Stomach (tissue), 4 donors: ENCODE measurements around the gene TMEM52.

ENCODE experiments used
- EP300 ChIP-seq: sonication (generic); formaldehyde crosslinking; IDR thresholded peaks from one replicate; pipeline ENCODE4 v1.6.1; 2017; ENCODE audit warnings: antibody characterized with exemption
- POLR2A ChIP-seq, 4 donors: fragments of 450-650 bp; IDR thresholded peaks; one replicate each; pipeline ENCODE4 v1.6.1; 2016; ENCODE audit warnings: antibody characterized with exemption in 4 of 4, control low read depth in 2 of 4, mild to moderate bottlenecking in 1 of 4, moderate library complexity in 1 of 4
- TF ChIP-seq, protein P1 (sequence below), 7 experiments: fragments of 450-650 bp in 4 of 7; fragments of 200-600 bp in 3 of 7; sonication (generic) in 3 of 7; IDR thresholded peaks; one replicate each; pipeline ENCODE4 v1.5.1; 2016 to 2019; ENCODE audit warnings: antibody characterized with exemption in 7 of 7, control low read depth in 2 of 7, mild to moderate bottlenecking in 1 of 7

DNA sequence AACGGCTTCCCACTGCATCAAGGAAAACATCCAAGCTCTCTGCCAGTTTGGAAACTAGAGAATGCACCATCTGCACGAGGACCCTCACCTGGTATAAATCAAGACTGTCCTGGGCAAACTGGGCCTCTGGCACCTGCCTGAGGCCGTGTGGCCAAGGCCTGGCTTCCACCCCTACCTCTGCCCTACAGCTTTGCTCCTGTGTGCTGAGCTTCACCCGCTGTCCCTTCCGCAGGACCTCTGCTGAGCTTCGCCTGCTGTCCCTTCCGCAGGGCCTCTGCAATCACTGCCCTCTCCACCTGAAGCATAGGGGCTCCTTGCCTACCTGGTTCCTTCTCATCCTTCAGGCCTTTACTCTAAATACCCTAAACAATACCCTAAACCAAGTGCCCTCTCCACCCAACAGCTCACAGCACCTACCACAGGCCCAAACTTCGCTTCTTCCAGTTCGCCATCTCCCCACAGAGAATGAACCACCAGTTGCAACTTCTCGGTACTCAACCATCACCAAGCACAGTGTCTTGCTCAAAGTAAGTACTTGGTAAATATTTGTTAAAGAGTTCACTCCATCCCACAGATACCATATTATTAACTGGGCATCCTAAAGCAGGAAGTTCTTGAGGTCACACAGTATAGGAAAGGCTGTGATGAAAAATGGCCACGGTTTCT is 46.6 kb downstream of the TMEM52 start:
- TF ChIP-seq EP300 (no peak), POLR2A (IDR thresholded peaks at IDR 0.05) (no peak)
- TF ChIP-seq, protein P1, sequence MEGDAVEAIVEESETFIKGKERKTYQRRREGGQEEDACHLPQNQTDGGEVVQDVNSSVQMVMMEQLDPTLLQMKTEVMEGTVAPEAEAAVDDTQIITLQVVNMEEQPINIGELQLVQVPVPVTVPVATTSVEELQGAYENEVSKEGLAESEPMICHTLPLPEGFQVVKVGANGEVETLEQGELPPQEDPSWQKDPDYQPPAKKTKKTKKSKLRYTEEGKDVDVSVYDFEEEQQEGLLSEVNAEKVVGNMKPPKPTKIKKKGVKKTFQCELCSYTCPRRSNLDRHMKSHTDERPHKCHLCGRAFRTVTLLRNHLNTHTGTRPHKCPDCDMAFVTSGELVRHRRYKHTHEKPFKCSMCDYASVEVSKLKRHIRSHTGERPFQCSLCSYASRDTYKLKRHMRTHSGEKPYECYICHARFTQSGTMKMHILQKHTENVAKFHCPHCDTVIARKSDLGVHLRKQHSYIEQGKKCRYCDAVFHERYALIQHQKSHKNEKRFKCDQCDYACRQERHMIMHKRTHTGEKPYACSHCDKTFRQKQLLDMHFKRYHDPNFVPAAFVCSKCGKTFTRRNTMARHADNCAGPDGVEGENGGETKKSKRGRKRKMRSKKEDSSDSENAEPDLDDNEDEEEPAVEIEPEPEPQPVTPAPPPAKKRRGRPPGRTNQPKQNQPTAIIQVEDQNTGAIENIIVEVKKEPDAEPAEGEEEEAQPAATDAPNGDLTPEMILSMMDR (IDR thresholded peaks at IDR 0.05), result no peak
